Activated CD8-positive, alpha-beta T cell treated with anti-CD3 and anti-CD28 coated beads for 36 hours (primary cell): Measurements from ENCODE around the gene GNAL. TPM values are rescaled to one million over a fixed set of nuclear protein-coding genes. Genes with fewer than 3 reads are reported as not detected.

Experiments used
- ATAC-seq: fragments of 200-7000 bp; cut with Tn5 transposase; one replicate; pipeline ENCODE4 v1.10.0; 2021; ENCODE audit warnings: mild to moderate bottlenecking, moderate library complexity
- CTCF ChIA-PET: fragments of 350-600 bp; sonication (Branson Sonifier 250); formaldehyde crosslinking; loops from one replicate; lab custom pipeline; 2021; ENCODE audit warnings: antibody characterized with exemption; lab: Charles Lee
- POLR2A ChIA-PET: fragments of 350-600 bp; sonication (Branson Sonifier 250); formaldehyde crosslinking; loops from one replicate; lab custom pipeline; 2021; ENCODE audit warnings: antibody characterized with exemption; lab: Charles Lee
- DNase-seq: peaks from one replicate; pipeline ENCODE4 v3.0.0-alpha.2; 2020
- H3K27ac Mint-ChIP-seq: one replicate; pipeline ENCODE4 v1.8.0; 2021; ENCODE audit warnings: mild to moderate bottlenecking, mixed read lengths
- H3K27me3 Mint-ChIP-seq: one replicate; pipeline ENCODE4 v1.8.0; 2021; ENCODE audit warnings: mixed read lengths
- H3K36me3 Mint-ChIP-seq: one replicate; pipeline ENCODE4 v1.8.0; 2021; ENCODE audit warnings: low read depth, mixed read lengths
- H3K4me1 Mint-ChIP-seq: one replicate; pipeline ENCODE4 v1.8.0; 2021; ENCODE audit warnings: low read depth, mixed read lengths
- H3K4me3 Mint-ChIP-seq: one replicate; pipeline ENCODE4 v1.8.0; 2021; ENCODE audit warnings: mild to moderate bottlenecking, moderate library complexity, mixed read lengths
- H3K9me3 Mint-ChIP-seq: one replicate; pipeline ENCODE4 v1.8.0; 2021; ENCODE audit warnings: mixed read lengths
- intact Hi-C: fragments of 100-400 bp; cut with micrococcal nuclease; formaldehyde crosslinking; loops from one replicate; pipeline ENCODE4 v1.10.0; 2022
- total RNA-seq, 2 experiments: library from RNA; stranded (reverse); gene quantifications; one replicate each; pipeline ENCODE4 v1.2.3, GENCODE V29; 2021
- TF ChIP-seq, protein P1 (sequence below): fragments of 200-600 bp; IDR thresholded peaks from one replicate; pipeline ENCODE4 v1.8.0; 2022; ENCODE audit warnings: antibody characterized with exemption, mild to moderate bottlenecking

GNAL gene
- total RNA-seq, 2 experiments from 2014 or later, result 0.11 TPM; not detected in 1

DNA sequence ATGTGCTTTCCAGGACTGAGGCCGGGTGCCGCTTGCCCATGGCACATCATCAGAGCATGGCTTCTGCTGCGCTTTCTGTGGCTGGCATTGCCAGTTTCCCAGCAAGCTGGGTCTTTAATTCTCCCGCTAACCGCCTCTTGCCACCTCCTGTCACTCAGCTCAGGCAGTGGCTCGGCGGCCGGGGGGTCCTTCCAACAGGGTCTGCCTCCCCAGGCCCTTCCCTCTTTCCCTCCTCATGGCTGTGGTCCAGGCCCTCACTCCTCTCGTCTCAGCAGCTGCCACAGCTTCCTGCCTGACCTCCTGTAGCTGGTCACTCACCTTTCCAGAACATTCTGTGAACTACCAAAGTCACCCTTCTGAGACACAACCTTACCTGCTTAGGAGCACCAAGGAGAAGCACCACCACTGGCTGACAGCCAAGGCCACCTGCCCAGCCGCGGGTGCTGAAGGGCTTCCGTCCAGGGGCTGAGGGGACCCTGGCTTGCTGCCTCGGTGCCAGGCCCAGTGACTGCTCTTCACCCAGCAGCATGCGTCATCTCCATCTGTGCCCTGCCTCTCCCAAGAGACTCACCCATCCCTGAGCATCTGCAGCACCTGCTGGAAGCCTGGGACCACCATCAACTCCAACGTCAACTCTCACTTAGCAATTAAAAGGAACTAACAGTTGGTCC is 184.7 kb downstream of the GNAL start:
- ChIA-PET POLR2A (no interaction called here), CTCF (no interaction called here)
- no peak overlapping the region for H3K4me3 Mint-ChIP-seq
- no peak for ATAC-seq
- H3K27ac Mint-ChIP-seq, result no peak overlapping the region
- TF ChIP-seq, protein P1, sequence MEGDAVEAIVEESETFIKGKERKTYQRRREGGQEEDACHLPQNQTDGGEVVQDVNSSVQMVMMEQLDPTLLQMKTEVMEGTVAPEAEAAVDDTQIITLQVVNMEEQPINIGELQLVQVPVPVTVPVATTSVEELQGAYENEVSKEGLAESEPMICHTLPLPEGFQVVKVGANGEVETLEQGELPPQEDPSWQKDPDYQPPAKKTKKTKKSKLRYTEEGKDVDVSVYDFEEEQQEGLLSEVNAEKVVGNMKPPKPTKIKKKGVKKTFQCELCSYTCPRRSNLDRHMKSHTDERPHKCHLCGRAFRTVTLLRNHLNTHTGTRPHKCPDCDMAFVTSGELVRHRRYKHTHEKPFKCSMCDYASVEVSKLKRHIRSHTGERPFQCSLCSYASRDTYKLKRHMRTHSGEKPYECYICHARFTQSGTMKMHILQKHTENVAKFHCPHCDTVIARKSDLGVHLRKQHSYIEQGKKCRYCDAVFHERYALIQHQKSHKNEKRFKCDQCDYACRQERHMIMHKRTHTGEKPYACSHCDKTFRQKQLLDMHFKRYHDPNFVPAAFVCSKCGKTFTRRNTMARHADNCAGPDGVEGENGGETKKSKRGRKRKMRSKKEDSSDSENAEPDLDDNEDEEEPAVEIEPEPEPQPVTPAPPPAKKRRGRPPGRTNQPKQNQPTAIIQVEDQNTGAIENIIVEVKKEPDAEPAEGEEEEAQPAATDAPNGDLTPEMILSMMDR, result no peak
- H3K36me3 Mint-ChIP-seq, result no peaks in the 10 kb centered on the region
- no peak for DNase-seq
- peaks cover 2% of the 10 kb centered on the region for H3K27me3 Mint-ChIP-seq
- no peaks in the 10 kb centered on the region for H3K9me3 Mint-ChIP-seq
- intact Hi-C loops, result loop anchor here (10.0 kb wide), 1 partner anchor 139 kb away; no protein-coding TSS in a partner anchor
- H3K4me1 Mint-ChIP-seq, result no peaks in the 10 kb centered on the region

DNA sequence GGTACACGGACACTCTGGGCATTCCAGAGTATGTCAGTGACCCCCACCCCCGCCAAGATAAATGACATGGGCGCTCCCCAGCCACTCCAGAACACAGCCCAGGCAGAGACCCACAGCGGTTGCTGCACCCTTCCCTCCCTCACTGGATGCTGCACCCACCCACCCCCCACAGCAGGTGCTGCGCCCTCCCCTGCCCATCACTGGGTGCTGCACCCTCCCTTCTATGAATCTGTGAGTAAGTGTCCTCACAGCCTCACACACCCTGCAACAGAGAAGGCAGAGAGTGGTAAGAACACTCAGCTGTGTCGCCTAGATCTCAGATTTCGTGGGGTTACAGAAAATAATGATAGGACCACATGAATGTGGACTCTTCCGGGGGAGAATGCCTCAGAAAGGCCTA is 185.6 kb downstream of the GNAL start:
- Mint-ChIP-seq H3K9me3 (no peaks in the 10 kb centered on the region), H3K27me3 (peaks cover 1% of the 10 kb centered on the region), H3K4me1 (no peaks in the 10 kb centered on the region), H3K27ac (no peak overlapping the region), H3K4me3 (no peak overlapping the region), H3K36me3 (no peaks in the 10 kb centered on the region)
- CTCF ChIA-PET, result no interaction called here
- POLR2A ChIA-PET, result no interaction called here
- TF ChIP-seq, protein P1, result no peak
- ATAC-seq (no peak), DNase-seq (no peak)
- intact Hi-C loops, result loop anchor here (10.0 kb wide), 1 partner anchor 140 kb away; no protein-coding TSS in a partner anchor

DNA sequence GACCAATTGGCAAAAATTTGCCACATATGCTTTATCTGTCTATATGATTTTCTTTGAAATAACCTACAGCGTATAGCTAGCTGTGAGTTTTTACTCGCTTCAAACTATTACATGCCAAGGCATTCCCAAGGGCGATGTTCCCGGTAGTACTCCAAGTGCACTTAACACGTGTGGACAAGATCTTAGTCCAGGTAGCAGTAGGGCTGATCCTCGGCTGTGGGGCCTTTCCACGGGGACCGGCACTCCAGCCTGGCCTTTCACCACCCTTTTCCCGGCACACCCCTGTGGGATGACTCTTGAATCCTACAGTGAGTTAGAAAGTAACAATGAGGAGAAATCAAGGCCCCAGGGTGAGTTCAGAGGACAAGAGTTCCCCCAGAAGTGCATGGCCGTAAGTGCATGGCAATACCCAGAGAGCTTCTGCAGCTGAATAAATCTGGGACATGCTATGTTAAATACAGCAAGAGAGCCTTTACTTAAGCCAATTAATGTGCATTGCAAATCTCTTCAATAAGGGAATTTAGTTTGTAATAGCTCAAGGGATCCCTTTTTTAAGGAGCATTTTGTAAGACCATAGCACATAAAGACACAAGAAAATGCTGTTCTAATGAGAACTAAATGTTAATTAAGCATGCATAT is 188.6 kb downstream of the GNAL start:
- no peaks in the 10 kb centered on the region for H3K27me3 Mint-ChIP-seq
- intact Hi-C loops, result loop anchor here (10.0 kb wide), 1 partner anchor 143 kb away; no protein-coding TSS in a partner anchor
- no peak overlapping the region for H3K4me3 Mint-ChIP-seq
- no peak overlapping the region for H3K27ac Mint-ChIP-seq
- ChIA-PET POLR2A (no interaction called here), CTCF (interaction anchor here (0.9 to 1.8 kb wide), 2 partner anchors 118 to 145 kb away, joined by 3 to 4 read pairs; no protein-coding TSS in a partner anchor)
- ATAC-seq, result no peak
- H3K9me3 Mint-ChIP-seq, result no peaks in the 10 kb centered on the region
- peaks cover under 1% of the 10 kb centered on the region for H3K36me3 Mint-ChIP-seq
- no peak for DNase-seq
- TF ChIP-seq, protein P1, result no peak
- H3K4me1 Mint-ChIP-seq, result no peaks in the 10 kb centered on the region

DNA sequence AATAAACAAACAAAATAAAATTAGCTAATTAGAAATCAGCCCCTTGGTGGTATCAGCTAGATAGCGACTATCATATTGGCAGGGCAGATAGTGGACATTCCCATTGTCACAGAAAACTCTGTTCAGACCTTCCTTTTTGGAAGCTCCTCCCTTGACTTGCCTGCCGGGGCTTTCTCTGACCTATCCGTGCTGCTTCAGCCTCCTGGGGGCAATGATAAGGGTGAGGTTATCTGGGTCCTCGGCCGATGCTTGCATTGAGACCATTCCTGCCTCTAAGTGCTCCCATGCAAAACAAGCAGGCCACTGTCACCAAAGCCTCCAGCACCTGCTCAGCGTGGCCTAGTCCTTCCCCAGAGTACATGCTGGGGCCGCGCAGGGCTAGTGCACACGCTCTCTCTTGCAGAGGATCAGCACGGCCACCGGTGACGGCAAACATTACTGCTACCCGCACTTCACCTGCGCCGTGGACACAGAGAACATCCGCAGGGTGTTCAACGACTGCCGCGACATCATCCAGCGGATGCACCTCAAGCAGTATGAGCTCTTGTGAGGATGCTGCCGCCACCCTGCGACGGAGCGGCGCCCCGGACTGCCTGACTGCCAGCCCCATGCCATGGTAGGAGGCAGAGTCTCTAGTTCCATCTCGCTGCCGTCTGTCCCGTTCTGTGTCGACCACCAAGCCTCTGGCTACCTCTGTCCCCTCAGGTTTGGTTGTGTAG is 191.7 kb downstream of the GNAL start:
- CTCF ChIA-PET, result no interaction called here
- H3K4me3 Mint-ChIP-seq, result no peak overlapping the region
- H3K9me3 Mint-ChIP-seq, result no peaks in the 10 kb centered on the region
- DNase-seq (no peak), ATAC-seq (no peak)
- no peaks in the 10 kb centered on the region for H3K4me1 Mint-ChIP-seq
- H3K27ac Mint-ChIP-seq, result no peak overlapping the region
- POLR2A ChIA-PET, result interaction anchor here (0.7 to 0.9 kb wide), 2 partner anchors 14 to 22 kb away, joined by 3 read pairs; no protein-coding TSS in a partner anchor
- H3K36me3 Mint-ChIP-seq, result peaks cover 9% of the 10 kb centered on the region
- intact Hi-C loops, result no loop called here
- no peaks in the 10 kb centered on the region for H3K27me3 Mint-ChIP-seq
- TF ChIP-seq, protein P1, result no peak
